Measurements from ENCODE around the gene LRG1. TPM values are rescaled to one million over a fixed set of nuclear protein-coding genes. Genes with fewer than 3 reads are reported as not detected.

LRG1 gene
- polyA plus RNA-seq, 1 donor from 2014 or later, result not detected

- Histone ChIP-seq H3K36me3 (ENCODE audit: insufficient read depth, low read length) (no peaks in the 10 kb centered on the region), H3K9ac (ENCODE audit: low read length) (no peak overlapping the region), H4K20me1 (ENCODE audit: insufficient read depth) (no peaks in the 10 kb centered on the region), H3K79me2 (replicated peaks; ENCODE audit: insufficient read depth, low read length) (no peaks in the 10 kb centered on the region), H3K4me2 (ENCODE audit: low read length) (no peak overlapping the region), H3K27me3 (ENCODE audit: insufficient read depth, low read depth, low read length) (no peaks in the 10 kb centered on the region), H3K4me3 (ENCODE audit: low read length) (no peak overlapping the region), H3K9me2 (ENCODE audit: insufficient read depth, low read length) (no peaks in the 10 kb centered on the region), H2AFZ (ENCODE audit: low read depth, low read length) (no peak overlapping the region), H3K27ac (ENCODE audit: low read length) (no peak overlapping the region), H3F3A (ENCODE audit: insufficient read depth, low read length, poor library complexity, severe bottlenecking) (no peaks in the 10 kb centered on the region), H3K9me3 (ENCODE audit: low read length) (no peaks in the 10 kb centered on the region)
- no peak for TF ChIP-seq TAF1 (IDR thresholded peaks at IDR 0.05; ENCODE audit: low read depth)
- no peak for TF ChIP-seq EZH2 (IDR thresholded peaks at IDR 0.05; ENCODE audit: borderline replicate concordance, insufficient read depth, low read length, poor library complexity, severe bottlenecking)
- TF ChIP-seq SMC3 (conservative IDR thresholded peaks at IDR 0.05; ENCODE audit: poor library complexity), result no peak
- no peak for TF ChIP-seq EP300 (conservative IDR thresholded peaks at IDR 0.05; ENCODE audit: poor library complexity, severe bottlenecking)
- TF ChIP-seq REST (IDR thresholded peaks at IDR 0.05; ENCODE audit: borderline replicate concordance), result no peak
- TF ChIP-seq CTCF (IDR thresholded peaks at IDR 0.05; ENCODE audit: poor library complexity, severe bottlenecking), result no peak
- no peak for TF ChIP-seq MXI1 (conservative IDR thresholded peaks at IDR 0.05; ENCODE audit: poor library complexity, severe bottlenecking)
- TF ChIP-seq POLR2AphosphoS5 (IDR thresholded peaks at IDR 0.05), result no peak
- no peak for TF ChIP-seq RAD21 (conservative IDR thresholded peaks at IDR 0.05)
These were observed 51.3 kb downstream of the LRG1 start for GRCh38 chr19:4488496-4488895.

- H3K9me3 ChIP-seq (ENCODE audit: low read length), result no peaks in the 10 kb centered on the region
- H4K20me1 ChIP-seq (ENCODE audit: insufficient read depth), result no peaks in the 10 kb centered on the region
- no peak overlapping the region for H2AFZ ChIP-seq (ENCODE audit: low read depth, low read length)
- H3K27ac ChIP-seq (ENCODE audit: low read length), result no peak overlapping the region
- TF ChIP-seq POLR2AphosphoS5 (IDR thresholded peaks at IDR 0.05) (no peak), MXI1 (conservative IDR thresholded peaks at IDR 0.05; ENCODE audit: poor library complexity, severe bottlenecking) (no peak), REST (IDR thresholded peaks at IDR 0.05; ENCODE audit: borderline replicate concordance) (no peak), EP300 (conservative IDR thresholded peaks at IDR 0.05; ENCODE audit: poor library complexity, severe bottlenecking) (no peak), SMC3 (conservative IDR thresholded peaks at IDR 0.05; ENCODE audit: poor library complexity) (no peak), EZH2 (IDR thresholded peaks at IDR 0.05; ENCODE audit: borderline replicate concordance, insufficient read depth, low read length, poor library complexity, severe bottlenecking) (no peak), RAD21 (conservative IDR thresholded peaks at IDR 0.05) (no peak), TAF1 (IDR thresholded peaks at IDR 0.05; ENCODE audit: low read depth) (no peak), CTCF (IDR thresholded peaks at IDR 0.05; ENCODE audit: poor library complexity, severe bottlenecking) (no peak)
- H3K9ac ChIP-seq (ENCODE audit: low read length), result no peak overlapping the region
- H3F3A ChIP-seq (ENCODE audit: insufficient read depth, low read length, poor library complexity, severe bottlenecking), result no peaks in the 10 kb centered on the region
- no peaks in the 10 kb centered on the region for H3K36me3 ChIP-seq (ENCODE audit: insufficient read depth, low read length)
- no peaks in the 10 kb centered on the region for H3K79me2 ChIP-seq (replicated peaks; ENCODE audit: insufficient read depth, low read length)
- no peak overlapping the region for H3K4me3 ChIP-seq (ENCODE audit: low read length)
- H3K27me3 ChIP-seq (ENCODE audit: insufficient read depth, low read depth, low read length), result no peaks in the 10 kb centered on the region
- no peaks in the 10 kb centered on the region for H3K9me2 ChIP-seq (ENCODE audit: insufficient read depth, low read length)
- H3K4me2 ChIP-seq (ENCODE audit: low read length), result no peak overlapping the region
These were observed 52.3 kb downstream of the LRG1 start for GRCh38 chr19:4487572-4487971.

Measured in neural cell (in vitro differentiated cells).